ENCODE measurements around the gene ACSS3.

DNA sequence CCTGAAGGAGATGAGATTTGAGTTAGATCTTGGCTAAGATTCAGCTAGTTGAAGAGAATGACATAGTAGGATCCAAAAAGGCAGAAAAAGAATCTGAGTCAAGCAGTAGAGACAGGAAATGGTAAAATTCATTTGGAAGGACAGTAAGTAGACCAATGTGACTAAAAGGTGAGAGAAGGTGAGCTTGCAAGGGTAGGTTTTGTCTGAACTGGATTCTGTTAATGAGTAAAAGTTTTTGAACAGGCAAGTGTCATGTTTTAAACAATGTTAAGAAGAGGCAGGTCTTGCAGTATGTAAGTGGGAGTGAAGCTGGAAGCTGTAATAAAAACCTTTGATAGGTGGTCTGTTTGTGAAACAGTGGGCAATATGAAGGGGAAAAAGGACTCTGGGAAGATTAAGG lies 58.6 kb downstream of the ACSS3 start:
- TF ChIP-seq, protein P1, sequence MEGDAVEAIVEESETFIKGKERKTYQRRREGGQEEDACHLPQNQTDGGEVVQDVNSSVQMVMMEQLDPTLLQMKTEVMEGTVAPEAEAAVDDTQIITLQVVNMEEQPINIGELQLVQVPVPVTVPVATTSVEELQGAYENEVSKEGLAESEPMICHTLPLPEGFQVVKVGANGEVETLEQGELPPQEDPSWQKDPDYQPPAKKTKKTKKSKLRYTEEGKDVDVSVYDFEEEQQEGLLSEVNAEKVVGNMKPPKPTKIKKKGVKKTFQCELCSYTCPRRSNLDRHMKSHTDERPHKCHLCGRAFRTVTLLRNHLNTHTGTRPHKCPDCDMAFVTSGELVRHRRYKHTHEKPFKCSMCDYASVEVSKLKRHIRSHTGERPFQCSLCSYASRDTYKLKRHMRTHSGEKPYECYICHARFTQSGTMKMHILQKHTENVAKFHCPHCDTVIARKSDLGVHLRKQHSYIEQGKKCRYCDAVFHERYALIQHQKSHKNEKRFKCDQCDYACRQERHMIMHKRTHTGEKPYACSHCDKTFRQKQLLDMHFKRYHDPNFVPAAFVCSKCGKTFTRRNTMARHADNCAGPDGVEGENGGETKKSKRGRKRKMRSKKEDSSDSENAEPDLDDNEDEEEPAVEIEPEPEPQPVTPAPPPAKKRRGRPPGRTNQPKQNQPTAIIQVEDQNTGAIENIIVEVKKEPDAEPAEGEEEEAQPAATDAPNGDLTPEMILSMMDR (IDR thresholded peaks at IDR 0.05), result no peak
- TF ChIP-seq POLR2A (IDR thresholded peaks at IDR 0.05), result no peak
